ENCODE results near the gene NAPSA. TPM values are rescaled to one million over a fixed set of nuclear protein-coding genes. Genes with fewer than 3 reads are reported as not detected.

NAPSA gene
- total and polyA plus RNA-seq, 9 of the 15 experiments (the other 6 are each of a cell fraction or from before 2014, with no cell fraction given): 0.25 to 1.9 (median 0.69) TPM

- TF ChIP-seq, protein P1, sequence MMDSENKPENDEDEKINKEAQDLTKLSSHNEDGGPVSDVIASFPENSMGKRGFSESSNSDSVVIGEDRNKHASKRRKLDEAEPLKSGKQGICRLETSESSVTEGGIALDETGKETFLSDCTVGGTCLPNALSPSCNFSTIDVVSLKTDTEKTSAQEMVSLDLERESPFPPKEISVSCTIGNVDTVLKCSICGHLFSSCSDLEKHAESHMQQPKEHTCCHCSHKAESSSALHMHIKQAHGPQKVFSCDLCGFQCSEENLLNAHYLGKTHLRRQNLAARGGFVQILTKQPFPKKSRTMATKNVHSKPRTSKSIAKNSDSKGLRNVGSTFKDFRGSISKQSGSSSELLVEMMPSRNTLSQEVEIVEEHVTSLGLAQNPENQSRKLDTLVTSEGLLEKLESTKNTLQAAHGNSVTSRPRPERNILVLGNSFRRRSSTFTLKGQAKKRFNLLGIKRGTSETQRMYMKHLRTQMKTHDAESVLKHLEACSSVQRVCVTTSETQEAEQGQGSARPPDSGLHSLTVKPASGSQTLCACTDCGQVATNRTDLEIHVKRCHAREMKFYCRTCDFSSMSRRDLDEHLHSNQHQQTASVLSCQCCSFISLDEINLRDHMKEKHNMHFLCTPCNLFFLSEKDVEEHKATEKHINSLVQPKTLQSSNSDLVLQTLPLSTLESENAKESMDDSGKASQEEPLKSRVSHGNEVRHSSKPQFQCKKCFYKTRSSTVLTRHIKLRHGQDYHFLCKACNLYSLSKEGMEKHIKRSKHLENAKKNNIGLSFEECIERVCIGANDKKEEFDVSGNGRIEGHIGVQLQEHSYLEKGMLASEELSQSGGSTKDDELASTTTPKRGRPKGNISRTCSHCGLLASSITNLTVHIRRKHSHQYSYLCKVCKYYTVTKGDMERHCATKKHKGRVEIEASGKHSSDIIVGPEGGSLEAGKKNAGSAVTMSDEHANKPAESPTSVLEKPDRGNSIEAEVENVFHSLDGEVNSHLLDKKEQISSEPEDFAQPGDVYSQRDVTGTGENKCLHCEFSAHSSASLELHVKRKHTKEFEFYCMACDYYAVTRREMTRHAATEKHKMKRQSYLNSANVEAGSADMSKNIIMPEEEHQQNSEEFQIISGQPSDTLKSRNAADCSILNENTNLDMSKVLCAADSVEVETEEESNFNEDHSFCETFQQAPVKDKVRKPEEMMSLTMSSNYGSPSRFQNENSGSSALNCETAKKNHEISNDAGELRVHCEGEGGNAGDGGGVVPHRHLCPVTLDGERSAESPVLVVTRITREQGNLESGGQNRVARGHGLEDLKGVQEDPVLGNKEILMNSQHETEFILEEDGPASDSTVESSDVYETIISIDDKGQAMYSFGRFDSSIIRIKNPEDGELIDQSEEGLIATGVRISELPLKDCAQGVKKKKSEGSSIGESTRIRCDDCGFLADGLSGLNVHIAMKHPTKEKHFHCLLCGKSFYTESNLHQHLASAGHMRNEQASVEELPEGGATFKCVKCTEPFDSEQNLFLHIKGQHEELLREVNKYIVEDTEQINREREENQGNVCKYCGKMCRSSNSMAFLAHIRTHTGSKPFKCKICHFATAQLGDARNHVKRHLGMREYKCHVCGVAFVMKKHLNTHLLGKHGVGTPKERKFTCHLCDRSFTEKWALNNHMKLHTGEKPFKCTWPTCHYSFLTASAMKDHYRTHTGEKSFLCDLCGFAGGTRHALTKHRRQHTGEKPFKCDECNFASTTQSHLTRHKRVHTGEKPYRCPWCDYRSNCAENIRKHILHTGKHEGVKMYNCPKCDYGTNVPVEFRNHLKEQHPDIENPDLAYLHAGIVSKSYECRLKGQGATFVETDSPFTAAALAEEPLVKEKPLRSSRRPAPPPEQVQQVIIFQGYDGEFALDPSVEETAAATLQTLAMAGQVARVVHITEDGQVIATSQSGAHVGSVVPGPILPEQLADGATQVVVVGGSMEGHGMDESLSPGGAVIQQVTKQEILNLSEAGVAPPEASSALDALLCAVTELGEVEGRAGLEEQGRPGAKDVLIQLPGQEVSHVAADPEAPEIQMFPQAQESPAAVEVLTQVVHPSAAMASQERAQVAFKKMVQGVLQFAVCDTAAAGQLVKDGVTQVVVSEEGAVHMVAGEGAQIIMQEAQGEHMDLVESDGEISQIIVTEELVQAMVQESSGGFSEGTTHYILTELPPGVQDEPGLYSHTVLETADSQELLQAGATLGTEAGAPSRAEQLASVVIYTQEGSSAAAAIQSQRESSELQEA (IDR thresholded peaks at IDR 0.05; ENCODE audit: low read depth): no peak
- TF ChIP-seq IFI16 (CRISPR knock-in tag; IDR thresholded peaks at IDR 0.05) (no peak), PTTG1 (tag; IDR thresholded peaks at IDR 0.05; ENCODE audit: low read depth) (no peak), ZNF121 (CRISPR knock-in tag; conservative IDR thresholded peaks at IDR 0.05) (no peak), SMAD2 (IDR thresholded peaks at IDR 0.05; ENCODE audit: low read depth, low read length) (no peak), ZBTB34 (CRISPR knock-in tag; IDR thresholded peaks at IDR 0.05) (no peak), PREB (CRISPR knock-in tag; IDR thresholded peaks at IDR 0.05) (no peak), THAP7 (CRISPR knock-in tag; IDR thresholded peaks at IDR 0.05) (no peak), ZNF253 (CRISPR knock-in tag; conservative IDR thresholded peaks at IDR 0.05) (no peak), ZFX (CRISPR knock-in tag; IDR thresholded peaks at IDR 0.05) (peak; percentile 82), CREB5 (CRISPR knock-in tag; IDR thresholded peaks at IDR 0.05) (no peak), E2F5 (CRISPR knock-in tag; IDR thresholded peaks at IDR 0.05) (no peak), OTX1 (CRISPR knock-in tag; IDR thresholded peaks at IDR 0.05) (no peak)
Observed at GRCh38 chr19:50357178-50358100, 8.0 kb downstream of the NAPSA start (continued).

Data from K562 (cell line).